NCI-H1092 treated with DMSO at 0.1 percent for 48 hours (cell line): Measurements from ENCODE around the gene PI4KB.

Experiments
- DNase-seq: peaks from one replicate; lab custom pipeline; 2025; lab: John Stamatoyannopoulos, UW

PI4KB gene

DNA sequence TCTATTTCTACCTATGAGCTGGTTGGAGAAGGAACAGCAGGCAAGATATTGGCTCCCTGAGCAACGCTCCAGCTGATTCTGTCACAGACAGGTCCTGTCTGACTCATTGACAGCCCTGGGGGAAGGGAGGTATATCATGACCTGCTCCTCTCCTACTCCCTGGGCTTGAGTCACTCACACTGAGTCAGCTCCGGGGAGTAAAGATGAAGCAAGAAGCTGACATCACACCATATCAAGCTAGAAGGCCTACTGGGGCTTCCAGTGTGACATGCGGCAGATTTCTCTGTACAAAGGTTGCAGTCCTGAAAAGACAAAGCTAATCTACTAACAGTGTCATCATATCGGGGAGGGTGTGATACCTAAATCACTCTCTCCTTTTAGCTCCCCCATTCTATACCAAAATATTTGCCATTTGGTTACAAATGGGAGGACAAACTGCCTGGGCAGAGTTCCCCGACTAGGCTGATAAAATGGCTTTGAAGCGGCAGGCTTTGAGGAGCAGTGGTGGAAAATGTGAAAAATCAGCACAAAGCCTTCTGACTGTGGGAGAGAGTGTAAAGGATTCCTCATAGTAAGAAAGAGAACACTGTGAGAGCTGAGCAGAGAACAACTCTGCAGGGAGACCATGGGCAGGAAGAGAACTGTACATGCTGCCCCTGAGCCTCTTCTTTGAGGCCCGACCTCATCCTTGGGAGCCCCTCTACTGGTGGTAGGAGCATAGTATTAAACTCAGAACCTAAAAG lies 15.5 kb downstream of the PI4KB start:
- no peak for DNase-seq

- no peak for DNase-seq
Observed at GRCh38 chr1:151311011-151311410, 16.2 kb downstream of the PI4KB start.

GRCh38 chr1:151309811-151310323 lies 17.3 kb downstream of the PI4KB start:
- peak; percentile 15 for DNase-seq

DNA sequence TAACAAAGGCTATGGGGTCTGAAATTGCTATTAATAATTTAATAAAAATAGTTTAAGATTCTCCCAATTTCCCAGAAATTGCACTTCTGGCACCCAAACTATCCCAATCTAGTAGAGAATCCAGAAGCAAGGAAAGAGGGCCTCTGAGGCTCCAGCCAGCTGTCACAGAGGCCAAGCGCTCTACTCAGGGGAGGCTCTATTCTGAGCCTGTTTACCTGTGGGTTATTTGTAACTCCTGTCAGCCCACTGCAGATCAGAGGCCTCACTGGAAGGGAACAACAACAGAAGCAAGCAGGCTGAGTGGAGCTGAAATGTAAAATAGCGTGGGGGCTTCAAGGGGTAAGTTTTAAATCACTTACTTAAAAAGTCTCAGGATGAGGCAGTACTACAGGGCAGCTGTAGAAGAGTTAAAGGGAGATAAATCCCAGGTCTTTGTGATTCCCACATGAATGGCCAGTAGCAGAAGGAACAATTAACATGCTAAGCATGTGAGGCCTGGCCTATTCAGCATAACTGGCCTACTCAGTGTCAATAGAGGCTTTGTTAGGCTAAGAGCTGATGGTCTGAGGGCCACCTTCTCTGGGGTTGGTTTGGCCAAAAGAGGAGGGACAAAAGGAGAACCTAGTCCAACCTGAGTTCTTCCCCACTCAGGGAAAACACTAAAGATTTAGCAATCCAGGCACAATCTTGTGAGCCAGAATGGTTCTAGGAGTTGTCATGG lies 32.3 kb downstream of the PI4KB start:
- no peak for DNase-seq

- DNase-seq: no peak
Observed at GRCh38 chr1:151293093-151293492, 34.1 kb downstream of the PI4KB start.

DNA sequence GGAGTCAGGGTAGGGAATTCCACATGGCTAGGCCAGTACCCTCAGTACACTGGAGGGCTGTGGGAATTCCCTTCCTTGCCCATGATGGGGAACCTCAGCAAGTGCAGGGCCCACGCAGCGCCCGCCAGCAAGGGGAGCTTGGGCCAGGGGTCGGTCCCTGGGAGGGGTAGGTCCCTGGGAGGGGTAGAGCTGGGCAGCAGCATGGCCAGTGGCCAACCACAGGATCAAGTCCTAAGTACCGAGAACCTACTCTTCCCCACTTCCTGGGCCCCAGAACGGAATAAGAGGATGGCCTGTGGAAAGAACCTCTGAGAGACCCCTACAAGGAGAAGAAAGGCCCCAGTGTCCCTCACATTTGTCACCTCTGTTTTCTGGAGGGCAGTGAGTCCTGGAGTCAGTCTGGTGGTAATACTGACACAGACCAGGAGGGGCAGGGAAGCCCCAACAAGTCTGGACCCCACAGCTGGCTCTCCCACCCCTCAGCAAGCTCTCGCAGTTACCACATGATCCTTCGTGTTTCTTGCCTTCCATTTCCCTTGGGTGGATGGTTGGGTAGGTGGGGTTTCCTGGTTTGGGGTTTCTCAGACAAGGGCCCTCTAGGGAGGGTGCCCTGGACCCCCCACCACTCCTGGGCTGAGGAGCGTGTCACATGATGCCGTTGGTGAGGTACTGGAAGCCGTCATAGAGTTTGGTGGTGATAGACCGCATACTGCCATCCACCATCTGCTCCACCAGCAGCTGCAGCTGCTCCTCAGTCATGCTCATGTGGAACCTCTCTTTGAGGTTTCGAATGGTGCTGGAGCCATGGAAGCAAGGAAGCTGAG lies 34.8 kb downstream of the PI4KB start:
- DNase-seq: no peak

DNA sequence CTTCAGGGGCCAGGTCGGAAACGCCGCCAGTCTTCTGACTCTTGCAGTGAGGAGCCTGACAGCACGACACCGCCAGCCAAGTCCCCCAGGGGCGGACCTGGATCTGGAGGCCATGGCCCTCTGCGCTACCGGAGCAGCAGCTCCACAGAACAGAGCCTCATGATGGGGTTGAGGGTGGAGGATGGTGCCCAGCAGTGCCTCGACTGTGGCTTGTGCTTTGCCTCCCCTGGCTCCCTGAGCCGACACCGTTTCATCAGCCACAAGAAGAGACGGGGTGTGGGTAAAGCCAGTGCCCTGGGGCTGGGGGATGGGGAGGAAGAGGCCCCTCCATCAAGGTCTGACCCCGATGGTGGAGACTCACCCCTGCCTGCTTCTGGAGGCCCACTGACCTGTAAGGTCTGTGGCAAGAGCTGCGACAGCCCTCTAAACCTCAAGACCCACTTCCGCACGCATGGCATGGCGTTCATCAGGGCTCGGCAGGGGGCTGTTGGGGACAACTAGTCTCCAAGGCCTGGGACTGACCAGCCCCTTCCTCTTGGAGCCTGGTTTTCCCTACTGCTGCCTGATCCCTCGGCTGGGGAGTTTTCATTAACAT lies 36.4 kb downstream of the PI4KB start:
- DNase-seq: no peak

DNA sequence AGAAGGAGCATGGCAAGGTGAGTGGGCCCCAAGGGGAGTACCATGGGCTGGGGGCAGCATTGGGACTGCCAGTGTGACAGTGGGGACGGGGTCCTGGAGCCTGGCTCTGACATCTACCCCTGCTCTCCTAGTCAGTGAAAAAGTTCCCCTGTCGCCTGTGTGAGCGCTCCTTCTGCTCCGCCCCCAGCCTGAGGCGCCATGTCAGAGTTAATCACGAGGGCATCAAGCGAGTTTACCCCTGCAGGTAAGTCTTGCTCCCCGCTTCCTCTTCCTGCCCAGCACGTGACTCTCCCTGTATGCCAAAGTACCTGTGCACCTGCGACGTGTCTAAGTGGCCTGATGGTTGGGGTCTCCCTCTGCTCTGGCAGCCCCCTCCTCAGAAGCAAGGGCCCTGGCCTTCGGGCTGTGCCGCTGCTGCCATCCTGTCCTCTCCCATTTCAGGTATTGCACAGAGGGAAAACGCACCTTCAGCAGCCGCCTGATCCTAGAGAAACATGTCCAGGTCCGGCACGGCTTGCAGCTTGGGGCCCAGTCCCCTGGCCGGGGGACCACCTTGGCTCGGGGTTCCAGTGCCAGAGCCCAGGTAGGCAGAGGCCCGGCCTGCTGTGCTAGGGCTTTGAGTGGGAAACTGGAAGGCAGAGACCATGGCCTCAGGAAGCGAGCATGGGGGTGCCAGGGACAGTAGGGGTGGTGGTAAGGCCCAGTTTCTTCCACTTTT lies 37.1 kb downstream of the PI4KB start:
- no peak for DNase-seq

GRCh38 chr1:151289080-151289935 lies 37.9 kb downstream of the PI4KB start:
- no peak for DNase-seq

DNA sequence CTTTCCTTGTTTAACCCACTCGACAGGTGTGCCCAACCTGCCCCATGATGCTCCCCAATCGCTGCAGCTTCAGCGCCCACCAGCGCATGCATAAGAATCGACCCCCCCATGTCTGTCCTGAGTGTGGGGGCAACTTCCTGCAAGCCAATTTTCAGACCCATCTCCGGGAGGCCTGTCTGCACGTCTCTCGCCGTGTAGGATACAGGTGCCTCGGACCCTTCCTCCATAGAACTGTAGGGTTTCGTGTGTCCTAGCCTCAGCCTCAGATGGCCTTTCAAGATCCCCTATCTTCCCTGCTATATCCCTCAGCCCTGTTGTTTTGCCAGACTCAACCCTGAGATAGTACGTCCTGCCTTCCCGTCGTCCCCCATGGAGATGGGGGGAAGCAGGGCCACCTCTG lies 38.7 kb downstream of the PI4KB start:
- DNase-seq: no peak

- DNase-seq: no peak
Observed at GRCh38 chr1:151287767-151288500, 39.3 kb downstream of the PI4KB start.

- DNase-seq: no peak
Observed at GRCh38 chr1:151287341-151287699, 39.9 kb downstream of the PI4KB start.

- no peak for DNase-seq
Observed at GRCh38 chr1:151286619-151287340, 40.4 kb downstream of the PI4KB start.

- no peak for DNase-seq
Observed at GRCh38 chr1:151284013-151284577, 43.1 kb downstream of the PI4KB start.

DNA sequence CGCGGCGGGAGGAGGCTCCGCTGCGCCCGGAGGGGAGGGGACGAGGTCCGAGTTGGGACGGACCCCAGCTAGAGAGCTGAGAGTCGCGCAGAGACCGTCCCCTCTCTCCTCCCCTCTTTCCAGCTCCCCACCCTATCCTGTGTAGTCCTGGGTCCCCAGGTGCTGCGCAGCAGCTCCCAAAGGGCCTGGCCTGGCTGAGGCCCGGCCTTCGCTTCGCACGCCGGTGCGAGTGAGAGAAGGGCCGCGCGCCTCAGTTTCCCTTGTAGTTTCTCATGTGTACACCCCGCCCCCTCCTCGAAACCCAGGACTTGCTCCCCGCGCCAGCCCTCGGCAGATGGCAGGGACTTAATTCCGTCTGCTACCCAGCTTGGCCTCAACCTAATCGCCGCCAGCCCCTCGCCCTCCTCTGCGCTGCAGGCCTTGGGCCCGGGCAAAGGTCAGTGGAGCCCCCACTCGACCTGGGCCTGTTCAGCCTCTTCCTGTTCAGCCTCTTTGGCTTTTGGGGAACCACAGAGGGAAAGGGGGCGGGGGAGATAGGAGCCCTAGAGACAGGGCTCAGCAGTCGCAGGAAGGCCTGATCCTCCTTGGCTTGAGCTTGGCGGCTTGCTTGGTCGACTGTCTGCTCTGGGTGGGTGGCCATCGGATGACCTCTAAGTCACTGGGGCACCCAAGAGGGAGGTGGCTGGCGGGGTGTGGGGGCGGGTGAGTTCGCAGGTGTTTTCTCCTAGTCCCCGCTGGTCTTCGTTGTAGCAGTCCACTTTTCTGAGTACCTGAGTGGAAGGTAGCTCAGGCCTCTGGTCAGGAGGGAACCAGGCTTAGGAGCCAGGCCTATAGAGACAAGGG lies 44.1 kb downstream of the PI4KB start:
- DNase-seq: no peak

DNA sequence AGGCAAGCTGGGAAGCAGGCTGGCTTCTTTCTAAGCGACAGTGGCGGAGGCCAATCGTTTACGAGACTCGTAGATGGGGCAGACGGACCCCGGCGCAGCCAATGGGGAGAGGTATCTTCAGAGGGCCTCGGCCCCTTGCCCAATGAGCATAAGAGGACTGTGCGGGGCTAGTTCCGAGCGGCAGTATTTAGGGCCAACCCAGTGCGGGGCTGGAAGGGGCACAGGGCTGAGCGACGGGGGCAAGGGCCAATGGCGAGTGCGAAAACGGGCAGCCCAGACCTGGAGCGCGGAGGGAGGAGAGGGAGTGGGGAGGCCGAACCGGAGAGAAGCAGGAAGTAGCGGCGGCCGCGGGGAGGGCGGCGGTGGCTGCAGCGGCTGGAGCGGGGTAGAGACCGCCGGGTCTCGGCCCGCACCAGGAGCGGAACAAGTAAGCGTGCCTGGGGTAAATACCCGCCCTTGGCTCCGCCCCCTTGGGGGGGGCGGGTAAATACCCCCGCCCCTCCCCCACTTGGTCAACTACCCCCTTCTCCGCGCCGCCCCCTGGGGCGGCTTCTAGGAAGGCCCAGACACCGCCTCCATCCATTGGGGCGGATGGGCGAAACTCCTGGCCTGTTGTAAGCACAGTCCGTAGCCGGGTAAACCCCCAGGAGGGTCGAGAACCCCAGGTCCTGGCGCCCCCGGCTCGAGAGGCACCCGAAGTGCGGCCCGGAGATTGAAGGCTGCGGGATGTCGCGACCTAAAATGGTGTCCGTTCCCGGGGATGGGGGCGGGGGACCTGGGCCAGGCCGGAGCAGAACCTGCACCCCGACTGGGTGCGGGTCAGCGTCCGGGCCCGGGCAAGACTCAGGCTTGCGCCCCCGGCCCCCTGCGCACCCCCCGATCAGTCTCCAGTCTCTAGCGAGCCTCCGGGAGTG lies 45.0 kb downstream of the PI4KB start, which contains the start of gene ZNF687:
Gene ZNF687 (plus strand): TSS at position 331 of the 914 bp plus-strand sequence. CDS start 3,993 bp downstream, outside the sequence.
- DNase-seq: peak; percentile 100
